Mononuclear cell (primary cell): Measurements from ENCODE around the gene GAK. TPM values are rescaled to one million over a fixed set of nuclear protein-coding genes. Genes with fewer than 3 reads are reported as not detected.

Experiments used
- H3K27me3 ChIP-seq: 2 replicates; pipeline ENCODE4 v1.6.0; 2011; ENCODE audit warnings: low read length, control low read depth; ENCODE audit not compliant: insufficient read depth
- H3K4me1 ChIP-seq: 2 replicates; pipeline ENCODE4 v1.5.1; 2011; ENCODE audit warnings: mild to moderate bottlenecking, low read length, control low read depth; ENCODE audit not compliant: insufficient read depth
- H3K4me3 ChIP-seq: 2 replicates; pipeline ENCODE4 v1.5.1; 2011; ENCODE audit warnings: mild to moderate bottlenecking, low read length, moderate library complexity
- H3K9me3 ChIP-seq: 2 replicates; pipeline ENCODE4 v1.5.1; 2011; ENCODE audit warnings: low read depth, mild to moderate bottlenecking, control low read depth, low read length
- total RNA-seq: library from RNA; depleted of rRNA; stranded (reverse); fragments of >200 nt; gene quantifications from one replicate; pipeline ENCODE4 v1.2.3, GENCODE V29; 2012

GAK gene
- total RNA-seq, 1 donor = 62.2 TPM

- Histone ChIP-seq H3K4me3 (no peak overlapping the region), H3K27me3 (peaks cover 24% of the 10 kb centered on the region), H3K4me1 (no peaks in the 10 kb centered on the region), H3K9me3 (no peaks in the 10 kb centered on the region)
These were observed 102.8 kb downstream of the GAK start for GRCh38 chr4:829291-829690.

DNA sequence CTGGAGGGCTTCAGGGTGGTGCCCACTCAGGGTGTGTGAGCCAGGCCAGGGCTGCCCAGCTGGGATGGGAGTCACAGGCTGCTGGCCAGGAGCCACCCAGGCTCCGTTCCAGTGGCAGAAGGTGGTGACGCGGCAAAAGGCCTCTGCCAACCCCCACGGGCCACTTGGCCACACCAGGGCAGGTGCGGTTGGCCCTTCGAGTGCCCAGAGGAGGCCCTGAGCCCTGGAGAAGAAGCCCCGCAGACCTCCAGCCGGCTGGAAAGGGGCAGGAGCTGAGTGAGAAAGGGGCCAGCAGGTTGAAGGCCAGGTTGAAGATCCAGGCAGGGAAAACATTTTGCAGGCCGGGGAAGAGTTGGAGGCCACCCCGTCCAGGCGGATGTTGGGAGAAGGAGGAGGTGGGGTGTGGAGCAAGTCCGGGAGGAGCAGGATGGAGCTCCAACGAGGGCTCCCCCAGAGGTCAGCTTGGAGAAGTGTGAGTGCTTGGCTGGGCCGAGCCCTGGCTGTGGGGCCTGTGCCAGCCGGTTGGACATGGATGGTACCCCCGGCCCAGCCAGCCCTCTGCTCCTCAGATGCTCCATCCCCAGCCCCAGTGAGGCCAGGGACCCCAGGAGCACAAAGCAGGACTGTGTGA, 103.4 kb downstream of the GAK start:
- Histone ChIP-seq H3K27me3 (peaks cover 30% of the 10 kb centered on the region), H3K4me1 (no peaks in the 10 kb centered on the region), H3K9me3 (no peaks in the 10 kb centered on the region), H3K4me3 (no peak overlapping the region)

- Histone ChIP-seq H3K27me3 (peaks cover 32% of the 10 kb centered on the region), H3K4me1 (no peaks in the 10 kb centered on the region), H3K4me3 (no peak overlapping the region), H3K9me3 (no peaks in the 10 kb centered on the region)
These were observed 104.7 kb downstream of the GAK start for GRCh38 chr4:827209-828081.

GRCh38 chr4:826508-827208, 105.5 kb downstream of the GAK start:
- Histone ChIP-seq H3K4me1 (no peaks in the 10 kb centered on the region), H3K27me3 (peaks cover 32% of the 10 kb centered on the region), H3K9me3 (no peaks in the 10 kb centered on the region), H3K4me3 (no peak overlapping the region)

DNA sequence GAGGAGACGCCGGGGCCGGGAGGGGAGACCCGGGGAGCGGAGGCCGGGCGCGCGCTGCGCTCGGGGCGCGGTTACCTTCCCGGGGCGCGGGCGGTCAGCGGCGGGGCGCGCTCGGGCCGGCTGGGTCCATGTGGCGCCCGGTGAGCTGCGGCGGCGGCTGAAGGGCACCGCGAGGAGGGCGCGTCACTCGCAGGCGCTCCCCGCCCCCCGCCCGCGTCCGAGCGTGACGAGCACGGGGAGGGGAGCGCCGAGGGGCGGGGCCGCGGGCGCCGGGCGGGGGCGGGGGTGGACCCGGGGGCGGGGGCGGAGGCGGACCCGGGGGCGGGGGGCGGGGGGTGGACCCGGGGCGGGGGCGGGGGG, 106.2 kb downstream of the GAK start, which contains the start of gene CPLX1:
Gene CPLX1, minus strand, starts transcription at position 159 of the 360 bp plus-strand sequence. CDS start 1,607 bp downstream, outside the sequence.
- no peak within 1 kb of the TSS for H3K4me3 ChIP-seq
- no peaks in the 10 kb centered on the region for H3K4me1 ChIP-seq
- H3K27me3 ChIP-seq = peaks cover 32% of the 10 kb centered on the region
- no peaks in the 10 kb centered on the region for H3K9me3 ChIP-seq

- Histone ChIP-seq H3K4me1 (no peaks in the 10 kb centered on the region), H3K9me3 (no peaks in the 10 kb centered on the region), H3K4me3 (no peak overlapping the region), H3K27me3 (peaks cover 32% of the 10 kb centered on the region)
These were observed 106.8 kb downstream of the GAK start for GRCh38 chr4:825063-825970.

DNA sequence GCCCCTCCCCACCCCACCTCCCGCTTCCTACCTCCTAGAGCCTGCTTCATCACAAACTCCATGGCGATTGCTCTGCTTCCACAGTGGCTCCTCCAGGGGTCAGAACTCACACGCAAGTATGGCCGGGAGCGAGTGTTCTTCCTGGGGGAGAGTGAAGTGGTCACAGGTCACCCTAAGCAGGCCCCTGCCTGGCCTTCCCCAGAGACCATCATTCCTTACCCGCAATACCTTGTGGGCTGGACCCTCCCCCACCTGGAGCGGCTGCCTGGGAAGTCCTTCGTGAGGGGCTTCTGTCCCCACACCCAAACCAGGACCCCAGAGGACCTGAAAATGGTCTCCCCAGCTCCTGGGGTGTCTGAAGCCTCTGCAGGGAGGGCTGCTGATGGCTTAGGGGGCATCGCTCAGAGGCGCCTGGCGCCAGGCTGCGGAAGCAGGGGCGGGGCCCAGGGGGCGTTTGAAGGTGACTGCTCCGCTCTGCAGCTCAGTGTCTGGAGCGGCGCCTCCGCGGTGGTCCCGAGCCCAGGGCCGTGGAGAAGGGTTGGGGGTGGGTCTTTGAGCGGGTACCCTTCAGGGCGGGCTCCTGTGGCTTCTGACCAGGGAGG, 107.6 kb downstream of the GAK start:
- Histone ChIP-seq H3K9me3 (no peaks in the 10 kb centered on the region), H3K27me3 (peaks cover 32% of the 10 kb centered on the region), H3K4me3 (no peak overlapping the region), H3K4me1 (no peaks in the 10 kb centered on the region)

DNA sequence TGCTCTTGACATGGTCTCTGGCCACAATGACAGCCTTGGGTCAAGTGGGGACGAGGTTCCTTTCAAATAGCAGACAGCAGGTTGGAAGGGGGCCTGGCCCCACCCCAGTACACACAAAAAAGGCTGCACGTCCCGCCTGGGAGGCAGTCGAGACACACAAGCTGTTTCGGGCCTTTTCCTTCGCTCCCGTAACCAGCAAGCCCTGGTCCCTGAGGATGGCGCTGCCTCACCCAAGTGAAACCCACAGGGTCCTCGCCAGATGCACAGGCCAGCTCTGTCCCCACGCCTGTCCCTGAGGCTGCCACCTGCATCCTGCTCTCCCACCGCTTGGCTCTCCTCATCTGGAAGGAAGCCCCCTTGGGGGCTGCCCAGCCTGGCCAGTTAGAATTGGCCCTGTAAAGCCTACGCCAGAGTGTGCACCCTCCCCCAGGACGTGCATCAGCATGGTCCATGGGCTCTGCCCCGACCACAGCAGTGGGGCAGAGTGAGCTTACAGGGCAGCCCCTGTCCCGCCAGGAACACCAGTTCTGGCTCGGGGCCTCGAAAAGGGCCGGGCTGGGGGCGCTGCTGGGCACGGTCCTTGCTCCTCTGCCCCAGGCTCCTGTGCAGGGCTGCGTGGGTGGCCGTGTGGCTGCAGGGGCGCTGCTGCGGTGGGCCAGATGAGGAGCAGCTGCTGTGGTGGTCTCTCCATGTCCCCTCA, 108.2 kb downstream of the GAK start:
- H3K4me1 ChIP-seq = no peaks in the 10 kb centered on the region
- H3K27me3 ChIP-seq = peaks cover 32% of the 10 kb centered on the region
- no peaks in the 10 kb centered on the region for H3K9me3 ChIP-seq
- no peak overlapping the region for H3K4me3 ChIP-seq

GRCh38 chr4:823176-823760, 108.8 kb downstream of the GAK start:
- H3K27me3 ChIP-seq = peaks cover 28% of the 10 kb centered on the region
- H3K4me1 ChIP-seq = no peaks in the 10 kb centered on the region
- no peaks in the 10 kb centered on the region for H3K9me3 ChIP-seq
- no peak overlapping the region for H3K4me3 ChIP-seq

- Histone ChIP-seq H3K9me3 (no peaks in the 10 kb centered on the region), H3K4me1 (no peaks in the 10 kb centered on the region), H3K4me3 (no peak overlapping the region), H3K27me3 (peaks cover 22% of the 10 kb centered on the region)
These were observed 109.5 kb downstream of the GAK start for GRCh38 chr4:822361-823175.

DNA sequence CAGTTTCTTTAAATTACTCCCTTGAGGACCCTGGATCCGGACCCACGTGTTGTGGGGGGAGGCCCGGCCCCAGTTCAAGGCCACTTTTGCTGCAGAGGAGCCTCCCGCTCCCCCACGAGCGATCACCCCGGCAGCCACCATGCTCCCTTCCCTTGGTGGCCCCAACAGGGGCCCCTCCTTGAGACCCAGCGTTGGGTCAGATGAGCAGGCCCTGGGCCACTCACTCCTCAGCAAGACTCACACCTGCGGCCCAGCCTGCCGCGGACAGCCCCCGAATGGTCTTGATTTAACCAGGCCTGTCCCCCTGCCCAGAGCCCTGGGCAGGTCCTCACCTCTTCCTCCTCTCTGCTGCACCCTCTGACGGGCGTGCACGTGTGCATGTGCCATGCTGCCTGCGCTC, 110.5 kb downstream of the GAK start:
- peaks cover 18% of the 10 kb centered on the region for H3K27me3 ChIP-seq
- no peak overlapping the region for H3K4me3 ChIP-seq
- no peaks in the 10 kb centered on the region for H3K4me1 ChIP-seq
- H3K9me3 ChIP-seq = no peaks in the 10 kb centered on the region

DNA sequence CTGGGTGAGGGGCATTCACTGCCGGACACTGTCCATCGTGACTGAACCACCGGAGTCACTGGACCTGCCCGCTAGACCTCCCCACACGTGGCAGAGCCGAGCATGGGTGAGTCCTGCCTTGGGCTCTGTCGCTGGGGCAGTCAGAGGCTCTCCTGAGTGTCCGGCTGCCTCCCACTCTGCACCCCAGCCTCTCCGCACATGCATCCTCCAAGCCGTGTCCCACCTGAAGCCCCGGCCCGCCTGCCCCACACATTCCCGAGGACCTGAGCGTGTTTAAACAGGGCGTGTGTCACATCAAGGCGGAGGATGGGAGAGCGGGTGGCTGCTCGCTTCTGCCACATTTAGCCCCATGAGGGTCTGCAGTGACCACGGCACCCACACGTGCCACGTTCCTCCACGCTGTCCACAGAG, 110.9 kb downstream of the GAK start:
- peaks cover 18% of the 10 kb centered on the region for H3K27me3 ChIP-seq
- no peaks in the 10 kb centered on the region for H3K4me1 ChIP-seq
- no peak overlapping the region for H3K4me3 ChIP-seq
- no peaks in the 10 kb centered on the region for H3K9me3 ChIP-seq
